OCI-M2 (cell line): Measurements from ENCODE around the gene MAD1L1.

ENCODE experiments used
- DNase-seq: peaks from one replicate; lab custom pipeline; 2025; ENCODE audit not compliant: unreplicated experiment; lab: John Stamatoyannopoulos, UW

MAD1L1 gene

GRCh38 chr7:2016761-2017480 is 215.8 kb downstream of the MAD1L1 start:
- no peak for DNase-seq

DNA sequence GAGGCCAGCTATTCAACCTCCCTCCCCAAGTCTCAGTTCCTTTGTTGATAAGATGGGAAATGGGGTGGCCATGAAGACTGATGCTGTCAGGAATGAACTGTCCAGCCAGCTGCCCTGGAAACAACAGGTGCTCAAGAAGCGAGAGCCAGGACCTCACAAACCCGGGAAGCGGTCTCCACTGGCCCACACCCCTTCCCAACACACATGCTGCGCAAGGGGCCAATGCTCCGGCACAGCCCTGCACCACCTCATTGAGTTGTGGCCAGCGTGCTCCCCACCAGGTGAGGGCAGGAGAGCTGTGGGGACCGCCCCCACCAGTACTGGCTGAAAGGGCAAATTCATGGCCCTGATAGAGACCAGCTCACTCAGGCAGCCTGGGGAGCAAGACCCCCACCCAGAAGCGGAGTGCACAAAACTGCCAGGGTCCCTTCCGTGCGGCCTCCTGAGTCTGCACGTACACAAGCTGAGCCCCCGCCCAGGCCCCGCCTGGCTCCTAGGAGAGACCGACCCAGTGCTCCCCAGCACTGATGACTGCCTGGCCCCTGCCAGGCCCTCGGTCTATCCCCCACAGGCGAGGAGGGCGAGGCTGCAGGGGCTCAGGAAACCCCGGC is 216.6 kb downstream of the MAD1L1 start:
- DNase-seq, result no peak

- no peak for DNase-seq
These were observed 217.4 kb downstream of the MAD1L1 start for GRCh38 chr7:2015251-2015871.

DNA sequence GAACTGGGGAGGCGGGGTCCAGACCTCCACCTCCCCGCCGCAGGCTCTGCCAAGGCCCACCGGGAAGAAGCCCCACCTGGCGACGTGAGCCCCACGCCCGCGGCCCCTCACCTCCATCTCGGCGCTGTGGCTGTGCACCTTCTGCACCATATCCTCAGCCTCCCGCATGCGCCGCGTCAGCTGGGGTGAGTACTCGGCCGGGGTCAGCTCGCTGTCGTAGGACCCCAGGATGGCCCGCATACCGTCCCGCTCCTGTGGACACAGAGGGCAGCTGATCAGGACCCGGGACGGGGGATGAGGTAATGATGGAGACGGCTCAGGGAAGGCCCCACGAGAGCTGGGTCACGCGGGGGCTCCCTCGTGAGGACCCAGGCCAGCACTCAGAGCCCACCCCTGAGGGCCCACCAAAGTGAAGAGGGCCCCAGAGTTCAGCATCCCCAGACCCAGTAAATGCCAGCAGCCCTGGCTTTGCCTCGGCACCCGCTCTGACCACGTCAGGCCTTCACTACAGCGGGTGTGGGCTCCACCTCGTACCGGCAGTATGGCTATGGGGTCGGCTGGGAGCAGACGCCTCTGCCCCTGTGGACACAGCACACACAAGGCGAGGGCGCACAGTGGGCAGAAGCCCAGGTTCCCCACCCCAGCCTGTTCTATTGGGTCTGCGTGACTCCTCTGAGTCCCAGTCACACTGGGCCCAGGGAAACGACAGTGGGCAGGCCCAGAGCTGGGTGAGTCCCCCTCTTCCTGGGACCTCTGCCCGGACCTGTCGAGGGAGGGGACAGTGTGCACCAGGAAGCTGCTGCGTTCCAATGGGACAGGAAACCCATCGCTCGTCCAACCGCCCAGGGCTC is 218.1 kb downstream of the MAD1L1 start:
- no peak for DNase-seq

GRCh38 chr7:2013381-2014311 is 219.1 kb downstream of the MAD1L1 start:
- no peak for DNase-seq

GRCh38 chr7:2012981-2013380 is 219.8 kb downstream of the MAD1L1 start:
- no peak for DNase-seq

DNA sequence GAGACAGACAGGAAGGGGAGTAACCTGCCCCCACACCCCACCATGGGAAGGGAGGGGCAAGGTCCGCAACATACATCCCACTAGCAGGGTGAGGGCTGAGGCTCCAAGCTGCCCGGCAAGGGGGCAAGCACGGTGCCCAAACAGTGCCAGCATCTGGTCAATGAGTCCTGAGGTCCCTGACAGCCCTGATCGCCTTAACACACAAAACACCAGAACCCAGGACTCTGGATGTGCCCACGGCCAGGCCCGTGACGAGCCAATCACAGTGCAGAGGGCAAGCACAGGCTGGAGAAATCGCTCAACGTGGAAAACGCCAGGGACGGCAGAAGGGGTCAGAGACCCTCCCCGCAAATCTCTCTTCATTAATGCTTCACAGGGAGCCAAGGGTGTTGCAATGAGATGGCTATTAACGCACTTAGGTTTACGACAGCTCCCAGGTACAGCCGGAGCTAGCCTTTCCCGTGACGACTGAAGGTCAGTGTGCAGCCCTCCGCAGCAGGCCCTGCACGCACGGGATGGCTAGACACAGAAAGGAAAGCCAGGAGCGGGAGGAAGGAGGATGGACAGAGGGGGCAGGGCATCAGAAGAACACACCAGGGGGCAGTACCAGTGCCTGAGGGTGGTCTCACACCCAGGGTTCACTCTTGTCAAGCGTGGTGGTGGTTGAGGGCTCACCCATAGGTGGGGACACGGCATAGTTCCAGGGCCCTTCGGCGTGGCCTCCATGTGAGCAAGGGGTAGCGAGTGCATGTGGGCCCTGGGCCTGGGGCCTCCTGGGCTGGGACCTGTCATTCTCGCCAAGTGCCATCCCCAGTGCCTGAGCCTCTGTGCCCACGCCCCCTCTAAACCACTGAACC is 220.5 kb downstream of the MAD1L1 start:
- no peak for DNase-seq

DNA sequence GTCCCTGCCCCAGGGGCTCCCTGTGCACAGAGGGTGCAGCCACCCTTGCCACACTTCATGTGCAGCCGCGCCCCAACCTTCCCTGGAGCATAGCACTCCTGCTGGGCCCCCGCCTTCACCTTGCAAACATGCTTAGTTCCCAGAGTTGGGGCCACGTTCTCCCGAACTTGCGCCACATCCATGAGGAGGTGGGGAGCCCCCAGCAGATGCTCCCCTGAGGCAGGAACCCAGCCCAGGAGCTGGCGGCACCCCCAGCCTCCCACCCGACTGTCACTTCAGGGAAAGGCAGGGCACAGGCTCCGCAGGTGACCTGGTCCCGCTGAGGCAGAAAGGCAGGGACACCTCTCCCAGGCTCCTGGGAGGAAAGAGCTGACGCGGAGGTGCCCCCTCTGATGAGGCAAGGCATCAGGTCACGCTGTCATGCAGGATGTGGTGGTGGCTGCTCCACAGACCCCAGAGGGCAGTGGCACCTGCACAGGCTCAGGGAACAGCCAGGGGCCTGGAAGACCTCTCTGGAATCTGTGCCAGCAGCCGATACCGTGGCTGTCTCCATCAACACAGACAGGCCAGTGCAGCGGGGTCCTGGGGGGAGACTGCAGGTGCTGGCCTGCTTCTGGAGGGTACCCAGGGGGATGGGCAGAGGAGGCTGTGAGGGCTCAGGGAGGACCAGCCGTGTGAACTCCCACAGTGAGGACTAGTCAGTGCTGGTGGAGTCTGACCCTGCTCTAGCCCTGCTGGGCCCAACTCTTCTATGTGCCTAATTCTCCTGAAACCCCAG is 221.3 kb downstream of the MAD1L1 start:
- DNase-seq, result no peak

- DNase-seq, result no peak
These were observed 222.0 kb downstream of the MAD1L1 start for GRCh38 chr7:2010551-2011265.

- no peak for DNase-seq
These were observed 222.6 kb downstream of the MAD1L1 start for GRCh38 chr7:2010101-2010500.

GRCh38 chr7:2009541-2010001 is 223.2 kb downstream of the MAD1L1 start:
- no peak for DNase-seq

- no peak for DNase-seq
These were observed 223.7 kb downstream of the MAD1L1 start for GRCh38 chr7:2008936-2009540.

DNA sequence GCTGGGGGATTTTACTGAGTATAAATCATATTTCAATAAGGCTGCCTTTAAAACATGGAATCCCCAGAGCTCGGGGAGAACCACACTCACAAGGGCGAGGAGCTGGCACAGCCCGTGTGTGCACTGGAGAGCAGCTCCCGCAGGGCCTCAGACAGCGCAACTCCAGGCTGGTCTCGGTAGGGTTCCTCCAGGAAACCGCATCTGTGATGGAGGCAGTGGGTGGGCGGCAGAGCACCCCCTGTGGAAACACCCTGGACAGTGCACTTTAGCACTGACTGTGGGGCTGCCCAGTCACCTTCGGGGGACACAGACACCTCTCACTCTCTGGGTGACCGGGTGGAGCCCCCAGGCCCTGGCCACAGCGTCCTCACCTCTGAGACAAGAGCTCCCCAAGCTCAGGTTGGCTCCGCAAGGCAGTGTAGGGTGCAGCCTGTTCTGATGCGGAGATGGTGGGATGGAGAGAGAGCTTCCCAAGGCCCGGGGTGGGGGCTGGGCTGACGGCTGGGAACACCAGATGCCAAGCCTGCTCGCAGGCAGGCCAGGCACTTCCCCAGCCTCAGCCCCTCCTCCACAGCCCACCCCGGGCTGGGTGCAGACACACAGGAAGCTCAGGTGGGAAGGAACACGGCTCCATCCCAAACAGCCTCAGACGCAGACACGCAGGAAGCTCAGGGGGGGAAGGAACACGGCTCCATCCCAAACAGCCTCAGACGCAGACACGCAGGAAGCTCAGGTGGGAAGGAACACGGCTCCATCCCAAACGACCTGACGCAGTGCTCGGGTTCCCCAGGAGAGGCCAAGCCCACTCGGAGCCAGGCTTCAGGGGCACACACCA is 224.4 kb downstream of the MAD1L1 start:
- no peak for DNase-seq

- no peak for DNase-seq
These were observed 225.2 kb downstream of the MAD1L1 start for GRCh38 chr7:2007551-2007950.

DNA sequence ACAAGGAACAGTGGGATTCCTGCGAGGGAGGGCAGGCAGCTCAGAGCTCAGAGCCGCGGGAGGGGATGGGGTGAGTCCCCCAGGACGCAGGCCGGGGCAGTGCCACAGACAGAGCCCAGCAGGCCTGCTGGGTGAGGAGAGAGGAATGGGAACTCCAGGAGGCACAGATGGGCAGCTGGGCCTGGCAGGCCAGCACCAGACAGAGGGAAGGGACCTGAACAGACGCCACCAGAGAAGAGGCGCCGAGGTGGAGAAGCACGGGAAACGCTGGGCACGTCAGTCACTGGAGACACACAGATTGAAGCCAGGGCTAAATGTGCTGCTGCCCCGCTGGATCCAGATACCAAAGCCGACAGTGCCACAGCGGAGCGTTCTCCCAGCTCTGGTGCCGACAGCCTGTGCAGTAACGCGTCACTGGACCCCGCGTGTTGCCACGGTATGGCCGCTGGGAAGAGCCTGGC is 225.8 kb downstream of the MAD1L1 start:
- DNase-seq, result no peak

DNA sequence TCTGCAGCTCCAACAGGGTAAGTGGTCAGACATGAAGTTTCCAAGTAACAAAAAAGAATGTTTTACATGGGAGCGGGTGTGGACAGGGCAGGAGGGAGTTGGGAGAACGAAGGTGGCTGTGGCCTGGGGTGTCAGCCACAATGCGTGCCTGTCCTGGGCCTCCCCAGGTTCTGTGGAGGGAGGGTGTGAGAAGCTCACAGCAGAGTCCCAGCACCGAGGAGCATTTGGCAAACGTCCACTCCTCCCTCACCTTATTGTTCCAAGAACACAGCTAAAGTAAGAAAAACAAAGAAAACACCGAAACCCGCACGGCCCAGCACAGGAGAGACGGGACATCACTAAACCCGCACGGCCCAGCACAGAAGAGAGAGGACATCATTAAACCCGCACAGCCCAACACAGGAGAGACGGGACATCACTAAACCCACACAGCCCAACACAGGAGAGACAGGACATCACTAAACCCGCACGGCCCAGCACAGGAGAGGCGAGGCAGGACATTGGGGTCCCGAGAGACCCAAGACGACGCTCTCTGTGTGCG is 226.4 kb downstream of the MAD1L1 start:
- DNase-seq, result no peak
